Calu3 (cell line): ENCODE measurements around the gene ERVFRD-1. TPM values are rescaled to one million over a fixed set of nuclear protein-coding genes. Genes with fewer than 3 reads are reported as not detected.

Experiments
- BruUV-seq: library from RNA; stranded (reverse); fragments of 400-500 nt; replicated peaks from 2 replicates; lab custom pipeline; 2021; lab: Mats Ljungman, UMichigan
- CTCF ChIA-PET: fragments of 300-600 bp; sonication (Branson Sonifier 250); formaldehyde crosslinking; loops from one replicate; lab custom pipeline; 2022; ENCODE audit warnings: antibody characterized with exemption; lab: Charles Lee
- DNase-seq: peaks from one replicate; pipeline ENCODE4 v3.0.0; 2022
- H3K27ac Mint-ChIP-seq: one replicate; pipeline ENCODE4 v1.8.0; 2022; ENCODE audit warnings: mixed read lengths; ENCODE audit not compliant: unreplicated experiment
- H3K27me3 Mint-ChIP-seq: one replicate; pipeline ENCODE4 v1.8.0; 2022; ENCODE audit warnings: mixed read lengths; ENCODE audit not compliant: unreplicated experiment
- H3K36me3 Mint-ChIP-seq: one replicate; pipeline ENCODE4 v1.8.0; 2022; ENCODE audit warnings: mild to moderate bottlenecking, moderate library complexity, mixed read lengths; ENCODE audit not compliant: insufficient read depth, unreplicated experiment
- H3K4me1 Mint-ChIP-seq: one replicate; pipeline ENCODE4 v1.8.0; 2022; ENCODE audit warnings: mild to moderate bottlenecking, low read depth, mixed read lengths; ENCODE audit not compliant: unreplicated experiment
- H3K4me3 Mint-ChIP-seq: one replicate; pipeline ENCODE4 v1.8.0; 2022; ENCODE audit warnings: mild to moderate bottlenecking, low read depth, moderate library complexity, mixed read lengths; ENCODE audit not compliant: unreplicated experiment
- H3K9me3 Mint-ChIP-seq: one replicate; pipeline ENCODE4 v1.8.0; 2022; ENCODE audit warnings: low read depth, mixed read lengths; ENCODE audit not compliant: unreplicated experiment
- CTCF ChIP-seq: fragments of 200-600 bp; IDR thresholded peaks from one replicate; pipeline ENCODE4 v1.8.0; 2022; ENCODE audit warnings: antibody characterized with exemption; ENCODE audit not compliant: unreplicated experiment
- intact Hi-C: fragments of 100-400 bp; cut with micrococcal nuclease; formaldehyde crosslinking; loops from one replicate; pipeline ENCODE4 v1.10.0; 2022; ENCODE audit not compliant: unreplicated experiment
- total RNA-seq: library from RNA; stranded (reverse); gene quantifications from 2 replicates; pipeline ENCODE4 v1.2.3, GENCODE V29; 2022

Gene ERVFRD-1
- total RNA-seq, 1 experiment from 2014 or later, result not detected

GRCh38 chr6:11064836-11065235, 46.7 kb downstream of the ERVFRD-1 start:
- Mint-ChIP-seq H3K4me1 (peaks cover 17% of the 10 kb centered on the region), H3K9me3 (no peaks in the 10 kb centered on the region), H3K36me3 (no peaks in the 10 kb centered on the region), H3K4me3 (no peak overlapping the region), H3K27ac (no peak overlapping the region), H3K27me3 (no peaks in the 10 kb centered on the region)
- no peak for TF ChIP-seq CTCF
- intact Hi-C loops, result loop anchor here (5.0 kb wide), 1 partner anchor 213 kb away; no protein-coding TSS in a partner anchor
- no TSS peak for BruUV-seq
- no peak for DNase-seq
- CTCF ChIA-PET, result interaction anchor here (0.6 to 1.3 kb wide), 3 partner anchors 55 to 113 kb away, joined by 3 to 4 read pairs (median 4); no protein-coding TSS in a partner anchor

GRCh38 chr6:11062715-11063114, 48.8 kb downstream of the ERVFRD-1 start:
- H3K36me3 Mint-ChIP-seq, result no peaks in the 10 kb centered on the region
- intact Hi-C loops, result no loop called here

GRCh38 chr6:11062083-11062482, 49.4 kb downstream of the ERVFRD-1 start:
- TF ChIP-seq CTCF, result no peak
- intact Hi-C loops, result no loop called here
- BruUV-seq, result no TSS peak
- Mint-ChIP-seq H3K36me3 (no peaks in the 10 kb centered on the region), H3K4me3 (no peak overlapping the region), H3K9me3 (no peaks in the 10 kb centered on the region), H3K4me1 (peaks cover 6% of the 10 kb centered on the region), H3K27me3 (no peaks in the 10 kb centered on the region), H3K27ac (no peak overlapping the region)
- CTCF ChIA-PET, result interaction anchor here (0.6 kb wide), 1 partner anchor 42 kb away, joined by 3 read pairs; no protein-coding TSS in a partner anchor
- no peak for DNase-seq

More at GRCh38 chr6:11062715-11063114, 48.8 kb downstream of the ERVFRD-1 start:
- BruUV-seq, result no TSS peak
- no peak for TF ChIP-seq CTCF
- H3K4me1 Mint-ChIP-seq, result peaks cover 13% of the 10 kb centered on the region
- CTCF ChIA-PET, result interaction anchor here (0.6 kb wide), 1 partner anchor 42 kb away, joined by 3 read pairs; no protein-coding TSS in a partner anchor
- H3K9me3 Mint-ChIP-seq, result no peaks in the 10 kb centered on the region
- H3K27ac Mint-ChIP-seq, result no peak overlapping the region
- DNase-seq, result no peak
- H3K27me3 Mint-ChIP-seq, result no peaks in the 10 kb centered on the region
- H3K4me3 Mint-ChIP-seq, result no peak overlapping the region

GRCh38 chr6:11058406-11058805, 53.1 kb downstream of the ERVFRD-1 start:
- TF ChIP-seq CTCF, result no peak
- intact Hi-C loops, result no loop called here
- Mint-ChIP-seq H3K36me3 (peaks cover 5% of the 10 kb centered on the region), H3K27ac (no peak overlapping the region), H3K4me3 (no peak overlapping the region), H3K9me3 (no peaks in the 10 kb centered on the region), H3K4me1 (peaks cover 16% of the 10 kb centered on the region), H3K27me3 (no peaks in the 10 kb centered on the region)
- no peak for DNase-seq
- CTCF ChIA-PET, result interaction anchor here (1.0 kb wide), 1 partner anchor 10 kb away, joined by 3 read pairs; no protein-coding TSS in a partner anchor
- BruUV-seq, result no TSS peak
